Nephron (organoid): ENCODE data around the gene ROS1.

Experiments
- H3K27ac Mint-ChIP-seq, 3 experiments: 2 replicates each; pipeline ENCODE4 v1.8.0; 2020; ENCODE audit warnings: mixed read lengths in 3 of 3, mild to moderate bottlenecking in 2 of 3, moderate library complexity in 1 of 3
- H3K27me3 Mint-ChIP-seq: 2 replicates; pipeline ENCODE4 v1.8.0; 2021; ENCODE audit warnings: low read depth, mild to moderate bottlenecking, moderate library complexity, mixed read lengths
- H3K36me3 Mint-ChIP-seq: 2 replicates; pipeline ENCODE4 v1.8.0; 2020; ENCODE audit warnings: low read depth, mixed read lengths
- H3K4me1 Mint-ChIP-seq: 2 replicates; pipeline ENCODE4 v1.8.0; 2020; ENCODE audit warnings: mixed read lengths
- H3K4me3 Mint-ChIP-seq, 3 experiments: 2 replicates each; pipeline ENCODE4 v1.8.0; 2020; ENCODE audit warnings: mild to moderate bottlenecking in 3 of 3, mixed read lengths in 3 of 3, moderate library complexity in 2 of 3
- H3K9me3 Mint-ChIP-seq: 2 replicates; pipeline ENCODE4 v1.8.0; 2020; ENCODE audit warnings: mixed read lengths
- TF ChIP-seq, protein P1 (sequence below), 3 experiments: fragments of 200-600 bp; sonication (generic); IDR thresholded peaks; one replicate each; pipeline ENCODE4 v1.5.0; 2021; ENCODE audit warnings: antibody characterized with exemption in 3 of 3; ENCODE audit not compliant: unreplicated experiment in 3 of 3

The ROS1 gene

DNA sequence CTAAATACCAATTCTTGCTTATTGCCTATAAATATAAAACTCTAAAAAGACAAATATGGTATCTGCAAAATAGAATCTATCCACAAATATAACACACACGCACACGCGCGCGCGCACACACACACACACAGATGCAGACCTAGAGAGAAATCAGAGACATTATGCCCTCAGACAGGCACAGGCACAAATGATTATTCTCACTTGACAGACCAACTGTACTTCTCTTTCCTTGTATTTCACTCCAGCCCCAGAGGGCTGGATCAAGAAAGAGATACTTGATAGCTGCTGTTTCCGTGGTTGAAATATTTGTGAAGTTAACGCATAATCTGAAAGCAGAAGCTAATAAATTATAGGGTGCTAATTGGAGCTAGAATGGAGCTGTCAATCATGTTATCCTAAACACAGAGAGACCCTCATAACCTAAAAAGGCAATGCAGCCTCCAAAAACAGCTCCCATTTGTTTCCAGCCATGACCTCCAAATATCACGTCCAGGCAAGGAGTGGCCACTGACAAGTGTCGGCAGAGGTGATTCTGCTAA is 148.9 kb downstream of the ROS1 start:
- H3K9me3 Mint-ChIP-seq = no peaks in the 10 kb centered on the region
- H3K36me3 Mint-ChIP-seq = no peaks in the 10 kb centered on the region
- peaks cover 37% of the 10 kb centered on the region for H3K4me1 Mint-ChIP-seq
- TF ChIP-seq, protein P1, sequence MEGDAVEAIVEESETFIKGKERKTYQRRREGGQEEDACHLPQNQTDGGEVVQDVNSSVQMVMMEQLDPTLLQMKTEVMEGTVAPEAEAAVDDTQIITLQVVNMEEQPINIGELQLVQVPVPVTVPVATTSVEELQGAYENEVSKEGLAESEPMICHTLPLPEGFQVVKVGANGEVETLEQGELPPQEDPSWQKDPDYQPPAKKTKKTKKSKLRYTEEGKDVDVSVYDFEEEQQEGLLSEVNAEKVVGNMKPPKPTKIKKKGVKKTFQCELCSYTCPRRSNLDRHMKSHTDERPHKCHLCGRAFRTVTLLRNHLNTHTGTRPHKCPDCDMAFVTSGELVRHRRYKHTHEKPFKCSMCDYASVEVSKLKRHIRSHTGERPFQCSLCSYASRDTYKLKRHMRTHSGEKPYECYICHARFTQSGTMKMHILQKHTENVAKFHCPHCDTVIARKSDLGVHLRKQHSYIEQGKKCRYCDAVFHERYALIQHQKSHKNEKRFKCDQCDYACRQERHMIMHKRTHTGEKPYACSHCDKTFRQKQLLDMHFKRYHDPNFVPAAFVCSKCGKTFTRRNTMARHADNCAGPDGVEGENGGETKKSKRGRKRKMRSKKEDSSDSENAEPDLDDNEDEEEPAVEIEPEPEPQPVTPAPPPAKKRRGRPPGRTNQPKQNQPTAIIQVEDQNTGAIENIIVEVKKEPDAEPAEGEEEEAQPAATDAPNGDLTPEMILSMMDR (IDR thresholded peaks at IDR 0.05; ENCODE audit: unreplicated experiment in 3 of 3) = no peak
- H3K27me3 Mint-ChIP-seq = peaks cover 62% of the 10 kb centered on the region
- peak overlapping the region in 1 of 3 experiments; percentile 32 for H3K4me3 Mint-ChIP-seq
- peak overlapping the region in 1 of 3 experiments; percentile 25 for H3K27ac Mint-ChIP-seq

DNA sequence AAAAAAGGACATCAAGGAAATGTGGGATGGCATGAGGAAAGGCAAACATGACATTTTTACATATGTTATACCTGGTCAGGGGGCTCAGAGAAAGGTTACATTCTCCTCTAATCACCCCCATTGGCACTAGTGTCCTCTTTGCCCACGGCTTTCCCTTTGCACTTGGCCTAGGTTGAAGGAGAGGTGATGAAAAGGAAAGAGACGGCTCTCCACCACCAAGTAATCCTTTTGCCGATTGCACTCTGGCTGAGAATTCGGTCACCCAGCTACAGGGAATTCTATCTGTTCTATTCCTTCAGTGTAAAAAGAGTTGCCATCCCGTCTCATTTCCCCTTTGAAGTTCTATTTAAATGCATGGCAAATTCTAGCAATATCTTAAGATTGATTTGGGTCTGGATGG is 150.0 kb downstream of the ROS1 start:
- TF ChIP-seq, protein P1 (IDR thresholded peaks at IDR 0.05; ENCODE audit: unreplicated experiment in 3 of 3) = no peak
- Mint-ChIP-seq H3K27me3 (peaks cover 65% of the 10 kb centered on the region), H3K4me3 (no peak overlapping the region), H3K9me3 (no peaks in the 10 kb centered on the region), H3K4me1 (peaks cover 37% of the 10 kb centered on the region), H3K36me3 (no peaks in the 10 kb centered on the region), H3K27ac (no peak overlapping the region)

DNA sequence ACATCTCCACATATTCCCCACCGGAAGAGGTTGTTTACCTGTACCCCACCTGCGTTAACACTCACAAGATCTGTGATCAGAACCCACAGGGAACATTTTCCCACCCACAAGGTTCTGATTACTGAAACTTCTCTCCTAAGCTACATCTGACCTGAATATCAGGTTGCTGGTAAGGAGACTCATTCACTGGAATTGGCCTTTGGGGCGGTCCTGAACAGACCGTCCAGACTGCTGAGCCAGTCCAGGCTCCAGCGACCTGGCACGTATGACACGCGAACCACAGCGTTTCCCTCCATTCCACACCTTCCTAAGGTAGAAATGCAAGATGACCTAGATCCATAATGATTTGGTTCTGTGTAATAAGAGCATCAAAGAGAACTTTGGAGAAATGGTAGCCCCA is 150.5 kb downstream of the ROS1 start:
- Mint-ChIP-seq H3K27ac (no peak overlapping the region), H3K4me3 (peak overlapping the region in 1 of 3 experiments; percentile 11), H3K36me3 (no peaks in the 10 kb centered on the region), H3K9me3 (no peaks in the 10 kb centered on the region), H3K27me3 (peaks cover 69% of the 10 kb centered on the region), H3K4me1 (peaks cover 37% of the 10 kb centered on the region)
- TF ChIP-seq, protein P1 (IDR thresholded peaks at IDR 0.05; ENCODE audit: unreplicated experiment in 3 of 3) = no peak

DNA sequence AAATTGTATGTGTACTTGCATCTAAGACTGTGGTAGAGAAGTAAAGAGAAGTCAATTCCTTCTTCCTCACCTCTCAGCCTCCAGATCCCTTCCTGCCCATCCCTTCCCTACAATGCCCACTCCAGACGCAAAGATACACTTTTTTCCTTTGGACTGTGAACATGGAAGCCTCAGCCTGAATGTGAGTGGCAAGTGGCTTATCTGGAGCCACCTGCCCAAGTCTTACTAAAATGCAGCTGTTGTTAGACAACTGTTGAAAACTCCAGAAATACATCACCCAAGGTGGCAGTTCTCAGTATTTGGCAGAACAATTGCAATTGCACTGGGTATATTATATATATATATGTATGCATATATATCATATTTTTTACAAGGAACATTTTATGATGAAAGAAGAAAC is 152.9 kb downstream of the ROS1 start:
- peaks cover 86% of the 10 kb centered on the region for H3K27me3 Mint-ChIP-seq
- no peaks in the 10 kb centered on the region for H3K9me3 Mint-ChIP-seq
- peaks cover 56% of the 10 kb centered on the region for H3K4me1 Mint-ChIP-seq
- H3K4me3 Mint-ChIP-seq = peak overlapping the region in 2 of 3 experiments; percentile 19 to 64
- H3K36me3 Mint-ChIP-seq = no peaks in the 10 kb centered on the region
- TF ChIP-seq, protein P1 (IDR thresholded peaks at IDR 0.05; ENCODE audit: unreplicated experiment in 3 of 3) = no peak
- H3K27ac Mint-ChIP-seq = peak overlapping the region; percentile 41 to 59 (median 48)

DNA sequence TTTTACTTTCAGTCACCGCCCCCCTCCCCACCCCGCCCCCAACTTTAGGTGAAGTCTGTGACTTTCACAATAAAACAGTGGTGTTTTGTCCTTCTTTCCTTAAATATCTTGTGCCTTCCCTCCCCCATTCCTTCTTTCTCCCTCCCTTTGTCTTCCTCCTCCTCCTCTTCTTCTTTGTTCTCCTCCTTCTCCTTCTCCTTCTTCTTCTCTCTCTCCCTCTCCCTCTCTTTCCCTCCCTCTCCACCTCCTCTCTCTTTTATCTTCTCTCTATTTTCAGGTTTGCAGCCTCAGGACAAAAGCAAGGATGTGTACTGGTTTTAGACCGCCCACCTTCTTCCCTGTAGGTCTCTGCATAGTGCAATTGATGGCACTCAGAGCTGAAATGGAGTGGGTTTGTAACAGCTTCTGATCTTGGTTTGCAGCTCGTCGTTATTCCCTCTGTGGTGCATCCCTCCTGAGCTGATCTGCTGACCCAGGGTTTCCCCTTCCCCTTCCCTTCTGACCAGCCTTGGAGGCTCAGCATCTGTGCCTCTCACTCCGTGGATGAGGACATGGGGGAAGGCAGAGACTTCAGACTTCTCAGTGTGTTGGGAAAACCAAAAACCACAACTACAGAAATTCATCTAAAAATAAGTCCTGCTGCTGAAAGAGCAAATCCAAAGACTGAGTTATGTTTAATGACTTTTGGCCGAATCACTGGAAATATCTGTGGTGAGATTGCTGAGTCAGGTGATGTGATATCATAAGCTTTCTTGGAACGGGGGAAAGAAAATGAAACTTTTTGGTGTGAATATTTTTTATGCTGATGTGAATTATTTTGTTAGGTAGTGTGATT is 153.5 kb downstream of the ROS1 start:
- Mint-ChIP-seq H3K27ac (peak overlapping the region; percentile 17 to 59 (median 48)), H3K27me3 (peaks cover 93% of the 10 kb centered on the region), H3K4me3 (peak overlapping the region; percentile 40 to 64 (median 51)), H3K4me1 (peaks cover 56% of the 10 kb centered on the region), H3K36me3 (no peaks in the 10 kb centered on the region), H3K9me3 (no peaks in the 10 kb centered on the region)
- TF ChIP-seq, protein P1 (IDR thresholded peaks at IDR 0.05; ENCODE audit: unreplicated experiment in 3 of 3) = no peak
